Smooth muscle cell (in vitro differentiated cells): ENCODE data around the gene PSMF1. TPM values are rescaled to one million over a fixed set of nuclear protein-coding genes. Genes with fewer than 3 reads are reported as not detected.

Experiments used
- DNase-seq: peaks from one replicate; lab custom pipeline; 2025; ENCODE audit not compliant: unreplicated experiment; lab: John Stamatoyannopoulos, UW
- H2AFZ ChIP-seq: fragments of 200-600 bp; sonication (generic); 2 replicates; pipeline ENCODE4 v1.6.0; 2016; ENCODE audit warnings: antibody characterized with exemption, low read depth, mild to moderate bottlenecking
- H3F3A ChIP-seq: fragments of 200-600 bp; sonication (generic); 2 replicates; pipeline ENCODE4 v1.6.0; 2017; ENCODE audit warnings: antibody characterized with exemption, low read depth
- H3K27ac ChIP-seq: fragments of 200-600 bp; sonication (generic); 2 replicates; pipeline ENCODE4 v1.5.1; 2016; ENCODE audit warnings: low read depth, mild to moderate bottlenecking
- H3K27me3 ChIP-seq: fragments of 200-600 bp; sonication (generic); 2 replicates; pipeline ENCODE4 v1.6.1; 2016; ENCODE audit warnings: low read depth, mild to moderate bottlenecking
- H3K36me3 ChIP-seq: fragments of 200-600 bp; sonication (generic); 2 replicates; pipeline ENCODE4 v1.5.1; 2016; ENCODE audit warnings: low read depth
- H3K4me1 ChIP-seq: fragments of 200-600 bp; sonication (generic); 2 replicates; pipeline ENCODE4 v1.5.1; 2016; ENCODE audit warnings: low read depth
- H3K4me2 ChIP-seq: fragments of 200-600 bp; sonication (generic); 2 replicates; pipeline ENCODE4 v1.6.0; 2016; ENCODE audit warnings: mild to moderate bottlenecking
- H3K4me3 ChIP-seq: fragments of 200-600 bp; sonication (generic); 2 replicates; pipeline ENCODE4 v1.5.1; 2016; ENCODE audit warnings: mild to moderate bottlenecking
- H3K79me2 ChIP-seq: fragments of 200-600 bp; sonication (generic); 2 replicates; pipeline ENCODE4 v1.6.0; 2016; ENCODE audit warnings: low read depth, mild to moderate bottlenecking
- H3K9ac ChIP-seq: fragments of 200-600 bp; sonication (generic); 2 replicates; pipeline ENCODE4 v1.6.0; 2016; ENCODE audit warnings: low read depth
- H3K9me3 ChIP-seq: fragments of 200-600 bp; sonication (generic); replicated peaks from 2 replicates; pipeline ENCODE4 v1.5.1; 2016; ENCODE audit warnings: low read depth
- H4K20me1 ChIP-seq: fragments of 200-600 bp; sonication (generic); 2 replicates; pipeline ENCODE4 v1.6.0; 2016; ENCODE audit warnings: low read depth
- CTCF ChIP-seq: fragments of 200-600 bp; sonication (generic); IDR thresholded peaks from 2 replicates; pipeline ENCODE4 v1.5.1; 2017; ENCODE audit warnings: borderline replicate concordance, mild to moderate bottlenecking, antibody characterized with exemption; ENCODE audit not compliant: insufficient read depth, poor library complexity, severe bottlenecking
- WGBS: methylation state at CpG from one replicate; pipeline ENCODE4 v1.1.7; 2016; ENCODE audit warnings: low lambda C conversion rate; 5-methylcytosine and 5-hydroxymethylcytosine counted together
- polyA plus RNA-seq: library from polyadenylated mRNA; unstranded; fragments of >200 nt; fragmentation: Nextera tagmentation; extraction: Ambion mirVana; gene quantifications from 2 replicates; pipeline ENCODE4 v1.2.1, GENCODE V29; 2016
- total RNA-seq: library from RNA; depleted of rRNA; stranded (reverse); fragments of >200 nt; gene quantifications from 2 replicates; pipeline ENCODE4 v1.2.3, GENCODE V29; 2014

PSMF1 gene
- total and polyA plus RNA-seq, 2 experiments from 2014 or later: 120 to 246 TPM

- Histone ChIP-seq H3K4me2 (no peak overlapping the region), H3F3A (no peaks in the 10 kb centered on the region), H3K4me3 (no peak overlapping the region), H3K4me1 (no peaks in the 10 kb centered on the region), H3K27me3 (no peaks in the 10 kb centered on the region), H4K20me1 (peaks cover 18% of the 10 kb centered on the region), H3K9me3 (no peaks in the 10 kb centered on the region), H2AFZ (no peak overlapping the region), H3K36me3 (peaks cover 17% of the 10 kb centered on the region), H3K9ac (no peak overlapping the region), H3K79me2 (no peaks in the 10 kb centered on the region), H3K27ac (no peak overlapping the region)
- DNase-seq: no peak
- WGBS: 91% methylated on average over 2 of the region's 2 CpGs
- no peak for TF ChIP-seq CTCF
These were observed 45.3 kb downstream of the PSMF1 start for GRCh38 chr20:1163653-1164052.

- Histone ChIP-seq H3K4me2 (no peak overlapping the region), H3K4me1 (no peaks in the 10 kb centered on the region), H4K20me1 (peaks cover 17% of the 10 kb centered on the region), H3K27me3 (no peaks in the 10 kb centered on the region), H3K9me3 (no peaks in the 10 kb centered on the region), H3K79me2 (no peaks in the 10 kb centered on the region), H3K4me3 (no peak overlapping the region), H3F3A (no peaks in the 10 kb centered on the region), H3K27ac (no peak overlapping the region), H3K9ac (no peak overlapping the region), H3K36me3 (peaks cover 17% of the 10 kb centered on the region), H2AFZ (no peak overlapping the region)
- no peak for TF ChIP-seq CTCF
- 98% methylated on average over 7 of the region's 7 CpGs for WGBS
- no peak for DNase-seq
These were observed 46.5 kb downstream of the PSMF1 start for GRCh38 chr20:1164871-1165270.

DNA sequence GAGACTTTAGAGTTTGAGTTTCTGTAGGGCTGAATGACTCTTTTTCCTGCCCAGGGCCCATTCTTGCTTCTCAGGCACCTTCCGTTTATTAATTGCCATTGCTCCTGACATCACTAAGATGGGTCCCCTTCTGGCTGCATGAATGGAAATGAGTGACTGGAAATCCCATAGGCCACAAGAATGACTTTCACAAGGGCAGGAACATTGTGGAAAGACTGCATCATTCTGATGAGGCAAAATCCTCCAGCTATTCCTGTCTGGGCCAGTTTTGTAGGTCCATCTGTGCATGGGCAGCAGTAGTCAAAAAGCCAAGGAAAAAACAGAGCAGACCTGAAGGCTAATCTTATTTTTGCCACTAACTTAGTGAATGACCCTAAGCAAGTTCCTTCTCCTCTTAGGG, 47.1 kb downstream of the PSMF1 start:
- Histone ChIP-seq H3K9ac (no peak overlapping the region), H3K36me3 (peaks cover 17% of the 10 kb centered on the region), H3K9me3 (no peaks in the 10 kb centered on the region), H3K79me2 (no peaks in the 10 kb centered on the region), H3K4me1 (no peaks in the 10 kb centered on the region), H4K20me1 (peaks cover 23% of the 10 kb centered on the region), H3K4me2 (no peak overlapping the region), H3K27me3 (no peaks in the 10 kb centered on the region), H3F3A (no peaks in the 10 kb centered on the region), H3K4me3 (no peak overlapping the region), H3K27ac (no peak overlapping the region), H2AFZ (no peak overlapping the region)
- WGBS: 100% methylated on average over 1 of the region's 1 CpG
- no peak for DNase-seq
- TF ChIP-seq CTCF: no peak

DNA sequence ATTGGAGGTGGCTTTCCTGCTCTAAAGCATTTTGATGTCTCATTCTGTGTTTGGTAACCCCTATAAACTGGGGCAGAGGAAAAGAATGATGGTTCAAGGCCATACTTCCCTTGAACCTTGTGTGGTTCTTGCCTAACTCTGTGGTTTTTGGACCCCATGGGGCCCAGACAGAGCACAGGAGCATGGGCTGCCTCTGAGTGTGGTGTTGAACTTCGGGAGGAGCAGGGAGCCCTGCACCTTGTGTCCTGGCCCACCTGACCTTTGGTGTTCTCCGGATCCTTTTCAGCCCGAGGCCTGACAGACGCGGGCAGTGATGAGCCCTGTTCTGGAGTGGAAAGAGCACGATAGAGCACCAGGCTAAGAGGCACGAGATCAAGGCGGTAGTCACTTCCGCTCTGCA, 47.5 kb downstream of the PSMF1 start:
- H4K20me1 ChIP-seq: peaks cover 27% of the 10 kb centered on the region
- peaks cover 17% of the 10 kb centered on the region for H3K36me3 ChIP-seq
- H3K9ac ChIP-seq: no peak overlapping the region
- H3K4me1 ChIP-seq: no peaks in the 10 kb centered on the region
- H3K4me2 ChIP-seq: no peak overlapping the region
- H3K27ac ChIP-seq: no peak overlapping the region
- no peaks in the 10 kb centered on the region for H3K79me2 ChIP-seq
- no peak for TF ChIP-seq CTCF
- H2AFZ ChIP-seq: no peak overlapping the region
- H3F3A ChIP-seq: no peaks in the 10 kb centered on the region
- no peaks in the 10 kb centered on the region for H3K9me3 ChIP-seq
- WGBS: 98% methylated on average over 9 of the region's 9 CpGs
- DNase-seq: no peak
- no peaks in the 10 kb centered on the region for H3K27me3 ChIP-seq
- H3K4me3 ChIP-seq: no peak overlapping the region
